ENCODE data around the gene NR3C1. TPM values are rescaled to one million over a fixed set of nuclear protein-coding genes. Genes with fewer than 3 reads are reported as not detected.

The NR3C1 gene
- total RNA-seq, 4 donors from 2014 or later: 79.2 to 92.3 (median 89.3) TPM

- no peak for DNase-seq (ENCODE audit: extremely low spot score)
- no peak overlapping the region for H3K27ac ChIP-seq (replicated peaks in 1 of 4)
- no peaks in the 10 kb centered on the region for H3K27me3 ChIP-seq
- no peak overlapping the region for H3K4me3 ChIP-seq
- peaks cover 0 to 9% (median 5%) of the 10 kb centered on the region in 4 donors for H3K36me3 ChIP-seq
- no peak for TF ChIP-seq POLR2AphosphoS5 (IDR thresholded peaks at IDR 0.05)
- TF ChIP-seq POLR2A (IDR thresholded peaks at IDR 0.05; ENCODE audit: low read depth): no peak
- TF ChIP-seq, protein P1, sequence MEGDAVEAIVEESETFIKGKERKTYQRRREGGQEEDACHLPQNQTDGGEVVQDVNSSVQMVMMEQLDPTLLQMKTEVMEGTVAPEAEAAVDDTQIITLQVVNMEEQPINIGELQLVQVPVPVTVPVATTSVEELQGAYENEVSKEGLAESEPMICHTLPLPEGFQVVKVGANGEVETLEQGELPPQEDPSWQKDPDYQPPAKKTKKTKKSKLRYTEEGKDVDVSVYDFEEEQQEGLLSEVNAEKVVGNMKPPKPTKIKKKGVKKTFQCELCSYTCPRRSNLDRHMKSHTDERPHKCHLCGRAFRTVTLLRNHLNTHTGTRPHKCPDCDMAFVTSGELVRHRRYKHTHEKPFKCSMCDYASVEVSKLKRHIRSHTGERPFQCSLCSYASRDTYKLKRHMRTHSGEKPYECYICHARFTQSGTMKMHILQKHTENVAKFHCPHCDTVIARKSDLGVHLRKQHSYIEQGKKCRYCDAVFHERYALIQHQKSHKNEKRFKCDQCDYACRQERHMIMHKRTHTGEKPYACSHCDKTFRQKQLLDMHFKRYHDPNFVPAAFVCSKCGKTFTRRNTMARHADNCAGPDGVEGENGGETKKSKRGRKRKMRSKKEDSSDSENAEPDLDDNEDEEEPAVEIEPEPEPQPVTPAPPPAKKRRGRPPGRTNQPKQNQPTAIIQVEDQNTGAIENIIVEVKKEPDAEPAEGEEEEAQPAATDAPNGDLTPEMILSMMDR (IDR thresholded peaks at IDR 0.05): no peak
- TF ChIP-seq EP300 (IDR thresholded peaks at IDR 0.05): no peak
- H3K4me1 ChIP-seq: peaks cover 56 to 84% (median 83%) of the 10 kb centered on the region in 4 donors
- WGBS: 51% methylated on average over 4 of the region's 4 CpGs
- intact Hi-C loops (cut with DNase I): no loop called here
- no peaks in the 10 kb centered on the region for H3K9me3 ChIP-seq
Measured at GRCh38 chr5:143316844-143317631, 86.4 kb downstream of the NR3C1 start.

DNA sequence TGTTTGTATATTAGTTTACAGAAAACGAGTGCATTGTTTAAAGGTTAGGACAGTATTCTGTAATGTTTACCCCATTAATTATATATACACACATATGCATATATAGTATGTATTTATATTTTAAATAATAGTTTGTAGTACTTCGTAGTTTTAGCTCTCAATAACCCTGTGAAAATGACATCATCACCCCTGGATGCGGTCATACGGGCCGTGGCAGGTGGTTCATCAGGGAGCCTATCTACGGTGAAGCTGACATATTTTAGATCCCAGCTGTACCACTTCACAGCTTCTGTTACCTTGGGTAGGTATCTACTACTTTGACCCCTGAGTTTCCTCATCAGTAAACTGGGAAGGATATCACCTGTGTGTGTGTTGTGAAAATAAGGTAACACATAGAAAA, 87.1 kb downstream of the NR3C1 start:
- Histone ChIP-seq H3K4me1 (peaks cover 56 to 85% (median 83%) of the 10 kb centered on the region in 4 donors), H3K4me3 (no peak overlapping the region), H3K9me3 (no peaks in the 10 kb centered on the region), H3K27ac (replicated peaks in 1 of 4) (peak overlapping the region in 1 of 4 donors; percentile 24), H3K36me3 (peaks cover 0 to 13% (median 9%) of the 10 kb centered on the region in 4 donors), H3K27me3 (no peaks in the 10 kb centered on the region)
- intact Hi-C loops (cut with DNase I): no loop called here
- DNase-seq (ENCODE audit: extremely low spot score): no peak
- TF ChIP-seq, protein P1 (IDR thresholded peaks at IDR 0.05): no peak
- TF ChIP-seq POLR2A (IDR thresholded peaks at IDR 0.05; ENCODE audit: low read depth): no peak
- no peak for TF ChIP-seq POLR2AphosphoS5 (IDR thresholded peaks at IDR 0.05)
- no peak for TF ChIP-seq EP300 (IDR thresholded peaks at IDR 0.05)
- 85% methylated on average over 6 of the region's 6 CpGs for WGBS

DNA sequence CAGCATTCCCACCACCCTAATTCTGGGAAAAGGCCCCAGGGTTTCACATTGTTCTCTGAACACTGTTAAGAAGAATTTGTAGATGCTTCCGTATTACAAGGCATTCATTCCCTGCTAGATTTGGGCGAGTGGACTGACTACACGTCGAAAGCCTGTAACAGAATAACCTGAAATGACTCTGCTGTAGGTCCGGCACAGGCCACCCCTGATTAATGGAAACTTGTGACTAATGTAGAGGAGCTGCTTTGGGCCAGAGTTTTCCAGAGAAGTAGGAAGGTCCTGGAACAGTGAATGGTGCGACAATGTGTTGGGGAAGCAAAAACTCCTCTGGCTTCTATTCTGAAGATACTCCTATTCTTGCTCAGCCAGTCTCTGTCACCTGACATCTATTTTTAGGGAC, 87.6 kb downstream of the NR3C1 start:
- DNase-seq (ENCODE audit: extremely low spot score): no peak
- Histone ChIP-seq H3K27ac (replicated peaks in 1 of 4) (peak overlapping the region in 1 of 4 donors; percentile 24), H3K27me3 (no peaks in the 10 kb centered on the region), H3K9me3 (no peaks in the 10 kb centered on the region), H3K36me3 (peaks cover 0 to 16% (median 9%) of the 10 kb centered on the region in 4 donors), H3K4me1 (peaks cover 56 to 86% (median 83%) of the 10 kb centered on the region in 4 donors), H3K4me3 (no peak overlapping the region)
- TF ChIP-seq POLR2A (IDR thresholded peaks at IDR 0.05; ENCODE audit: low read depth): no peak
- no peak for TF ChIP-seq POLR2AphosphoS5 (IDR thresholded peaks at IDR 0.05)
- no peak for TF ChIP-seq EP300 (IDR thresholded peaks at IDR 0.05)
- TF ChIP-seq, protein P1 (IDR thresholded peaks at IDR 0.05): no peak
- WGBS: 74% methylated on average over 6 of the region's 6 CpGs
- intact Hi-C loops (cut with DNase I): no loop called here

GRCh38 chr5:143315214-143315613, 88.3 kb downstream of the NR3C1 start:
- Histone ChIP-seq H3K9me3 (no peaks in the 10 kb centered on the region), H3K4me1 (peaks cover 56 to 90% (median 85%) of the 10 kb centered on the region in 4 donors), H3K27ac (replicated peaks in 1 of 4) (peak overlapping the region in 1 of 4 donors; percentile 66), H3K4me3 (no peak overlapping the region), H3K27me3 (no peaks in the 10 kb centered on the region), H3K36me3 (peaks cover 0 to 22% (median 9%) of the 10 kb centered on the region in 4 donors)
- TF ChIP-seq, protein P1 (IDR thresholded peaks at IDR 0.05): no peak
- WGBS: 87% methylated on average over 3 of the region's 3 CpGs
- DNase-seq (ENCODE audit: extremely low spot score): no peak
- intact Hi-C loops (cut with DNase I): no loop called here
